H7 (cell line): ENCODE data around the gene ZNF750. TPM values are rescaled to one million over a fixed set of nuclear protein-coding genes. Genes with fewer than 3 reads are reported as not detected.

Experiments used
- DNase-seq: peaks from one replicate; pipeline ENCODE4 v3.0.0; 2012
- H3K27me3 ChIP-seq: 2 replicates; pipeline ENCODE4 v1.6.0; 2011; ENCODE audit warnings: mild to moderate bottlenecking, low read length; ENCODE audit not compliant: control insufficient read depth, insufficient read depth
- H3K36me3 ChIP-seq: replicated peaks from 2 replicates; pipeline ENCODE4 v1.5.1; 2011; ENCODE audit warnings: low read length; ENCODE audit not compliant: control insufficient read depth, insufficient read depth
- H3K4me3 ChIP-seq: 2 replicates; pipeline ENCODE4 v1.5.1; 2011; ENCODE audit warnings: low read depth, mild to moderate bottlenecking, control low read depth, low read length, moderate library complexity; ENCODE audit not compliant: insufficient read depth
- total RNA-seq: library from RNA; depleted of rRNA; stranded (reverse); fragments of >200 nt; shearing (Covaris generic); gene quantifications from 2 replicates; pipeline ENCODE4 v1.2.3, GENCODE V29; 2014; rRNA removed

Gene ZNF750
- total RNA-seq, 1 experiment from 2014 or later, result not detected

- peaks cover 14% of the 10 kb centered on the region for H3K36me3 ChIP-seq
- H3K4me3 ChIP-seq, result no peak overlapping the region
- H3K27me3 ChIP-seq, result no peaks in the 10 kb centered on the region
- DNase-seq, result peak; percentile 30
These were observed 57.1 kb downstream of the ZNF750 start for GRCh38 chr17:82782657-82783207.

GRCh38 chr17:82781894-82782274 lies 57.9 kb downstream of the ZNF750 start:
- peaks cover 14% of the 10 kb centered on the region for H3K36me3 ChIP-seq
- H3K27me3 ChIP-seq, result no peaks in the 10 kb centered on the region
- H3K4me3 ChIP-seq, result no peak overlapping the region
- peak; percentile 98 for DNase-seq

GRCh38 chr17:82780971-82781893 lies 58.6 kb downstream of the ZNF750 start:
- H3K4me3 ChIP-seq, result no peak overlapping the region
- peak; percentile 59 for DNase-seq

GRCh38 chr17:82780195-82780594 lies 59.6 kb downstream of the ZNF750 start:
- Histone ChIP-seq H3K4me3 (no peak overlapping the region), H3K36me3 (peaks cover 25% of the 10 kb centered on the region), H3K27me3 (no peaks in the 10 kb centered on the region)
- no peak for DNase-seq

More at GRCh38 chr17:82780971-82781893, 58.6 kb downstream of the ZNF750 start:
- Histone ChIP-seq H3K27me3 (no peaks in the 10 kb centered on the region), H3K36me3 (peaks cover 20% of the 10 kb centered on the region)

- Histone ChIP-seq H3K36me3 (peaks cover 26% of the 10 kb centered on the region), H3K27me3 (no peaks in the 10 kb centered on the region), H3K4me3 (no peak overlapping the region)
- no peak for DNase-seq
These were observed 60.3 kb downstream of the ZNF750 start for GRCh38 chr17:82779541-82779940.

Other genes starting within 250 kb of the ZNF750 start
- 131 and 150 TPM in 2 replicates for gene WDR45B, start 191.6 kb downstream of the ZNF750 start, total RNA-seq
- 0.85 and 1.7 TPM in 2 replicates for gene RAB40B, start 141.3 kb downstream of the ZNF750 start, total RNA-seq
- 12.2 and 14.8 TPM in 2 replicates for gene FN3KRP, start 123.3 kb downstream of the ZNF750 start, total RNA-seq
- gene FN3K, start 104.4 kb downstream of the ZNF750 start, total RNA-seq, result 3.3 and 3.8 TPM in 2 replicates
- gene TBCD, start 88.0 kb downstream of the ZNF750 start, total RNA-seq, result 74.1 and 101 TPM in 2 replicates
- gene METRNL, start 239.6 kb upstream of the ZNF750 start, total RNA-seq, result 26.6 and 32.0 TPM in 2 replicates